ENCODE results near the gene ERMARD.

ERMARD gene

DNA sequence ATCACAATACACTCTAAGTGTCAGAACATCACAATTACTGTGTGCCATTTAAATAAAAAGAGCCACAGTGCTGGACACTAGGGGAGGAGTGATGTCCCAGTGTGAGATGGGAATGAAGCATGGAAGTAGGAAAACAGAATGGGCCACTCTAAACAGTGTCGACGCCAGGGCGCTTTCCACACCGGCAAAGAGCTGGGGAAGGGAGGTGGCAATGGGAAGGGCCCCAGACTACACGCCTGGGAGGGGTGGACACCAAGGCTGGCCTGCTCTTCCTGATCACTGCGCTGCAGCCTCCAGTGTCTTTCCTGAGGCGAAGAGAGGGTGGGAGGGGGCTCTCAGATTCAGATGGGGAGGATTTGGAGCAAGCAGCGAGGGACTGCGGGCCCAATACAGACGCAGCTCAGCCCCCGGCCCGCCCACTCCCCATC lies 75.9 kb downstream of the ERMARD start:
- no peak for DNase-seq

DNA sequence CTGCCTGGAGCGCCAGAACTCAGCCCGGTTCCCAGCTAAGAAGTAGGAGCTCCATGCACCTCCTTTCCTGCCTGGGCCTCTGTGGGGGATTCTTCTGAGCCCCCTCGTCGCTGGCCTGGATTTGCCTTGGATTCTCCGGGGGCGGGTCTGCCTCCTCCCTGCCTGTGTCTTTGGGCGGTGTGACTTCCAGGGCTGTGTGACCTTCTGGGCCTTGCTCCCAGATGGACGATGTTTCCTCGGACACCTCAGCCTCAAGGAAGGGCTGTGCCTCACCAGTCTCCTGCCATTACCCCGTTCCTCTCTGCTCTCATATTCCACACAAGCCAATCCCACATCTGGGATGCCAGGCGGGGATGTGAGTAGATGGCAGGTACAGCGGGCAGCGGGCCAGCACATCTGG lies 76.8 kb downstream of the ERMARD start:
- no peak for DNase-seq

DNA sequence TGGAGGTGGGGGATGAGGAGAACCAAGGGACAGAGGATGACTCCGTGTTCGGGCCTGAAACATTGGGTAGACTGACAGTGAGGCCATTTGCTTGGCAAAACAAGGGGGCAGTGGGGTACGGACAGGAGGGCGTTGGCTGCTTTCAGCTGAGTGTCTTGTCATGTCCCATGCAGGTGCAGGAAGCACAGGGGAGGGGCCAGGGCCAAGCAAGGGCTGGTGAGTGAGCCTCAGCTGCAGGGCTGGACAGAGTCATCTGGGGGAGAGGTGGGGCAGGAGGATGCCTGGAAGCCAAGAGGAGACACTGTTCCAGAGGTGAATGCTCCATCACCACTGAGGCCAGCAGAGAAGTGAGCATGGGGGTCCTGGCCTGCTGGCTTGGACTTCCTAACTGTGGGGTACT lies 78.4 kb downstream of the ERMARD start:
- peak in 1 of 2 experiments; percentile 31 for DNase-seq

DNA sequence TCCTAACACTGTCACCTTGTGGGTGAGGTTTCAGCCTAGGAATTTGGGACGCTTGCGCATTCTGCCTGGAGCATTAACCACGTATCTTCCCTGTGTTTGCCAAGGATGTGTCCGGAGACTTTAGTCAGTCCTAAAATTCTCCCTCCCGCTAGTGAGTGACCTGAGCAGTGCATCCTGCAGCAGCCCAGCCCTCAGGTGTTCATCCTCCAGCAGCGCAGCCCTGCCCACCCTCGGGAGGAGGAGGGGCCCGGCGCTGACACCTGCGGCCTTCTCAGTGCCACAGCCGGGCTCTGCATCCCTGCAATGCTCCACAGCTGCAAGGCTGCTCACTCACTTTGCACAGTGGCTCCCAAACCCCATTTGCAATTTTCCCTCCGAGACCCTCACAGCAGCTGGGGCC lies 79.5 kb downstream of the ERMARD start:
- no peak for DNase-seq
